HepG2 (cell line): ENCODE measurements around the gene HDAC4. TPM values are rescaled to one million over a fixed set of nuclear protein-coding genes. Genes with fewer than 3 reads are reported as not detected.

Source experiments
- DR1 ChIP-seq: sonication (generic); formaldehyde crosslinking; IDR thresholded peaks from 2 replicates; pipeline ENCODE4 v1.8.0; 2021; ENCODE audit warnings: mild to moderate bottlenecking, missing genetic modification reagents, inconsistent platforms
- E2F1 ChIP-seq: sonication (generic); formaldehyde crosslinking; IDR thresholded peaks from 2 replicates; pipeline ENCODE4 v1.5.0; 2020; ENCODE audit warnings: missing genetic modification reagents
- KDM6A ChIP-seq: IDR thresholded peaks from 2 replicates; pipeline ENCODE4 v1.6.1; 2016; ENCODE audit warnings: low read depth
- MAZ ChIP-seq, 2 experiments: sonication (generic) in 1 of 2; formaldehyde crosslinking in 1 of 2; IDR thresholded peaks; 2 replicates each; pipeline versions ENCODE4 v1.5.0 to v1.6.1; 2012 to 2020; ENCODE audit warnings: low read depth in 2 of 2, mild to moderate bottlenecking in 2 of 2, borderline replicate concordance in 1 of 2, improper control_type of control experiment in 1 of 2, low read length in 1 of 2, missing genetic modification reagents in 1 of 2, moderate library complexity in 1 of 2
- PBX3 ChIP-seq: sonication (generic); formaldehyde crosslinking; IDR thresholded peaks from 2 replicates; pipeline ENCODE4 v1.8.1; 2023; ENCODE audit warnings: missing genetic modification reagents, inconsistent platforms, borderline replicate concordance
- REPIN1 ChIP-seq: sonication (generic); formaldehyde crosslinking; IDR thresholded peaks from 2 replicates; pipeline ENCODE4 v1.8.0; 2022; ENCODE audit warnings: missing genetic modification reagents, low read depth, mild to moderate bottlenecking, borderline replicate concordance
- SALL1 ChIP-seq: sonication (generic); formaldehyde crosslinking; IDR thresholded peaks from 2 replicates; pipeline ENCODE4 v1.8.0; 2022; ENCODE audit warnings: mild to moderate bottlenecking, missing genetic modification reagents
- ZBED4 ChIP-seq: sonication (generic); formaldehyde crosslinking; IDR thresholded peaks from 2 replicates; pipeline ENCODE4 v1.4.0; 2020; ENCODE audit warnings: missing genetic modification reagents, borderline replicate concordance
- ZNF496 ChIP-seq: sonication (generic); formaldehyde crosslinking; IDR thresholded peaks from 2 replicates; pipeline ENCODE4 v1.8.1; 2023; ENCODE audit warnings: mild to moderate bottlenecking, moderate library complexity, missing genetic modification reagents; ENCODE audit not compliant: insufficient replicate concordance
- ZNF597 ChIP-seq: sonication (generic); formaldehyde crosslinking; IDR thresholded peaks from 2 replicates; pipeline ENCODE4 v1.5.0; 2020; ENCODE audit warnings: missing genetic modification reagents
- ZNF724P ChIP-seq: sonication (generic); formaldehyde crosslinking; IDR thresholded peaks from 2 replicates; pipeline ENCODE4 v1.8.0; 2022; ENCODE audit warnings: missing genetic modification reagents, borderline replicate concordance
- polyA plus RNA-seq, 8 experiments: library from polyadenylated mRNA; depleted of rRNA in 3 of 8; stranded (reverse) in 7 of 8; unstranded in 1 of 8; fragments of >200 nt; fragmentation: Illumina TruSeq in 4 of 8; extraction: Trizol in 4 of 8; gene quantifications; 2 replicates each; pipeline versions ENCODE4 v1.2.1 to v1.2.3, GENCODE V29; 2011 to 2016; ENCODE audit warnings: low read depth in 4 of 8, missing spikeins in 1 of 8, mixed read lengths in 1 of 8; ENCODE audit not compliant: insufficient read depth in 1 of 8
- total RNA-seq, 5 experiments: library from RNA; depleted of rRNA; stranded (reverse); fragments of >200 nt; fragmentation: Illumina TruSeq; extraction: Trizol; gene quantifications; 2 replicates each; pipeline ENCODE4 v1.2.3, GENCODE V29; 2016; ENCODE audit warnings: low read depth in 1 of 5
- TF ChIP-seq, protein P1 (sequence below): sonication (generic); formaldehyde crosslinking; IDR thresholded peaks from 2 replicates; pipeline ENCODE4 v1.4.0; 2020; ENCODE audit warnings: missing genetic modification reagents, borderline replicate concordance
- TF ChIP-seq, protein P2 (sequence below): sonication (generic); formaldehyde crosslinking; conservative IDR thresholded peaks from 2 replicates; pipeline ENCODE4 v1.4.0; 2020; ENCODE audit warnings: missing genetic modification reagents

HDAC4 gene
- total and polyA plus RNA-seq, 2 of the 13 experiments (the other 11 are each of a cell fraction or from before 2014, with no cell fraction given): 10.1 to 11.5 TPM

DNA sequence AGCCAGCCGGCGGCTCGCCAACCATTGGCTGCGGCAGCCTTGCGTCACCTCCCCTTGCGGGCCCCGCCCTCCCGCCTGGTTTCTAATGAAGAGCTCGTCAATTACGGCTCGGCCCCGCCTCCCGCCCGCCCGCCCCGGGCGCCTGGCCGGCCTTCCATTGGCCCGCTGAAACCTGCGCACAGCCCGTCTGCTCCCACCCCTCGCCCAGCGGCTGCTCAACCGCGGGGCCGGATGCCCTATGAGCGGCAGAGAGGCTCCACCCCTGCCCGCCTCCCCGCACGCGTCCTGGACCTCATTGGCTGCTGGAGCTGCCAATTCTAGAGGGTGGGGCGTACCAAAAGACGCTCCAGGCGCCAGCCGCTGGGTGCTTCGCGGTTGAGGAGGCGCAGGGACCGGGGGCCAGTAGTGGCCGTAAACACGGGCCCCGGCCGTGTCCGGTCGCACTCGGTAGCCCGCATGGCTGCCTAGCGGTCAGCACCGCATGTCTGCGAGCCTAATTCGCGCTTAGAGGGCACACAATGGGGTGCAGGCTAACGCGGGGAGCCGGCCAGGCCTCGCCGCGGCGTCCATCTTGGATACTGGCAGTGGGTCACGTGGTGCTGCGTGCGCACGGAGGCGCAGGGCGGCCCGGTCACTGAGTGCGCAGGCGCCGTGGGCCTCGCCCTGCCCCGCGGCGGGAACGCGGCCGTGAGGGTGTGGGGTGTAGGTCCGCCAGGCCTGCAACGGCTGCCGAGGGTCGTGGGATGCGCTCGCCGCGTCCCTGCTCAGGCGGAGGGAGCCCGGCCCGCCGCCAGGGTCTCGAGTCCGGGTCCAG is 454 bp upstream of the HDAC4 start (continued):
- TF ChIP-seq ZNF597 (CRISPR knock-in tag) (no peak; the same call in 1 of the 2 replicates), ZNF724P (CRISPR knock-in tag) (peak; percentile 98; the same call in 1 of the 2 replicates), KDM6A (no peak), SALL1 (CRISPR knock-in tag) (peak; percentile 97), DR1 (CRISPR knock-in tag) (peak; percentile 96), REPIN1 (peak; percentile 99), ZNF496 (CRISPR knock-in tag) (peak; percentile 56), ZBED4 (peak; percentile 84; the same call in 1 of the 2 replicates), E2F1 (CRISPR knock-in tag) (peak; percentile 94), MAZ (IDR thresholded peaks at IDR 0.05; ENCODE audit: borderline replicate concordance, low read depth, low read length) (0 out of 2 replicates have a peak, but pooled peaks have one; percentile 64), MAZ (CRISPR knock-in tag; IDR thresholded peaks at IDR 0.05; ENCODE audit: low read depth) (peak; percentile 99), PBX3 (peak; percentile 94; the same call in 1 of the 2 replicates)
- TF ChIP-seq, protein P1, sequence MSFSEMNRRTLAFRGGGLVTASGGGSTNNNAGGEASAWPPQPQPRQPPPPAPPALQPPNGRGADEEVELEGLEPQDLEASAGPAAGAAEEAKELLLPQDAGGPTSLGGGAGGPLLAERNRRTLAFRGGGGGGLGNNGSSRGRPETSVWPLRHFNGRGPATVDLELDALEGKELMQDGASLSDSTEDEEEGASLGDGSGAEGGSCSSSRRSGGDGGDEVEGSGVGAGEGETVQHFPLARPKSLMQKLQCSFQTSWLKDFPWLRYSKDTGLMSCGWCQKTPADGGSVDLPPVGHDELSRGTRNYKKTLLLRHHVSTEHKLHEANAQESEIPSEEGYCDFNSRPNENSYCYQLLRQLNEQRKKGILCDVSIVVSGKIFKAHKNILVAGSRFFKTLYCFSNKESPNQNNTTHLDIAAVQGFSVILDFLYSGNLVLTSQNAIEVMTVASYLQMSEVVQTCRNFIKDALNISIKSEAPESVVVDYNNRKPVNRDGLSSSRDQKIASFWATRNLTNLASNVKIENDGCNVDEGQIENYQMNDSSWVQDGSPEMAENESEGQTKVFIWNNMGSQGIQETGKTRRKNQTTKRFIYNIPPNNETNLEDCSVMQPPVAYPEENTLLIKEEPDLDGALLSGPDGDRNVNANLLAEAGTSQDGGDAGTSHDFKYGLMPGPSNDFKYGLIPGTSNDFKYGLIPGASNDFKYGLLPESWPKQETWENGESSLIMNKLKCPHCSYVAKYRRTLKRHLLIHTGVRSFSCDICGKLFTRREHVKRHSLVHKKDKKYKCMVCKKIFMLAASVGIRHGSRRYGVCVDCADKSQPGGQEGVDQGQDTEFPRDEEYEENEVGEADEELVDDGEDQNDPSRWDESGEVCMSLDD (CRISPR knock-in tag): peak; percentile 94
- TF ChIP-seq, protein P2, sequence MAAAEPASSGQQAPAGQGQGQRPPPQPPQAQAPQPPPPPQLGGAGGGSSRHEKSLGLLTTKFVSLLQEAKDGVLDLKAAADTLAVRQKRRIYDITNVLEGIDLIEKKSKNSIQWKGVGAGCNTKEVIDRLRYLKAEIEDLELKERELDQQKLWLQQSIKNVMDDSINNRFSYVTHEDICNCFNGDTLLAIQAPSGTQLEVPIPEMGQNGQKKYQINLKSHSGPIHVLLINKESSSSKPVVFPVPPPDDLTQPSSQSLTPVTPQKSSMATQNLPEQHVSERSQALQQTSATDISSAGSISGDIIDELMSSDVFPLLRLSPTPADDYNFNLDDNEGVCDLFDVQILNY (CRISPR knock-in tag): peak; percentile 95
